HCT116 (cell line): ENCODE data around the gene DYNC1LI1.

ENCODE experiments used
- CTCF ChIP-seq, 3 experiments: fragments of 200-600 bp in 1 of 3; sonication (generic) in 1 of 3; IDR thresholded peaks in 2 of 3; conservative IDR thresholded peaks in 1 of 3; 2 replicates each; pipeline ENCODE4 v1.5.1; 2012 to 2017; ENCODE audit warnings: low read depth in 2 of 3, low read length in 2 of 3, antibody characterized with exemption in 1 of 3, borderline replicate concordance in 1 of 3, control low read depth in 1 of 3, mild to moderate bottlenecking in 1 of 3, mixed read lengths in 1 of 3, mixed run types in 1 of 3, moderate library complexity in 1 of 3; ENCODE audit not compliant: insufficient read depth in 1 of 3
- EZH2phosphoT487 ChIP-seq: fragments of 200-600 bp; IDR thresholded peaks from 2 replicates; pipeline ENCODE4 v1.6.1; 2018; ENCODE audit warnings: antibody characterized with exemption, borderline replicate concordance
- POLR2A ChIP-seq: IDR thresholded peaks from 2 replicates; pipeline ENCODE4 v1.7.0; 2011; ENCODE audit warnings: borderline replicate concordance; ENCODE audit not compliant: insufficient read depth, insufficient read length; ENCODE audit errors: extremely low read depth
- POLR2AphosphoS5 ChIP-seq: IDR thresholded peaks from 2 replicates; pipeline ENCODE4 v1.6.1; 2011; ENCODE audit warnings: mild to moderate bottlenecking, low read depth, low read length, moderate library complexity

- TF ChIP-seq CTCF (IDR thresholded peaks at IDR 0.05 in 2 of 3, conservative IDR thresholded peaks at IDR 0.05 in 1 of 3; ENCODE audit: borderline replicate concordance in 1 of 3, insufficient read depth in 1 of 3, low read depth in 2 of 3, low read length in 2 of 3): no peak
- TF ChIP-seq POLR2A: no peak
- TF ChIP-seq EZH2phosphoT487: no peak
- no peak for TF ChIP-seq POLR2AphosphoS5
Observed at GRCh38 chr3:32484436-32484835, 86.2 kb downstream of the DYNC1LI1 start.
